KMS-11 (cell line): ENCODE results near the gene KCTD21.
A peak's percentile ranks its signal among the peaks of the same experiment; 100 is the strongest.

Experiments
- H2AFZ ChIP-seq: fragments of 200-600 bp; sonication (generic); 2 replicates; pipeline ENCODE4 v1.6.1; 2016; ENCODE audit warnings: antibody characterized with exemption, mixed run types, low read depth
- H3K27ac ChIP-seq: fragments of 200-600 bp; sonication (generic); 2 replicates; pipeline ENCODE4 v1.6.1; 2016; ENCODE audit warnings: mild to moderate bottlenecking, mixed run types
- H3K27me3 ChIP-seq: fragments of 200-600 bp; sonication (generic); 2 replicates; pipeline ENCODE4 v1.6.1; 2017; ENCODE audit warnings: mild to moderate bottlenecking, low read depth, mixed run types, moderate library complexity; ENCODE audit not compliant: insufficient read depth
- H3K36me3 ChIP-seq: fragments of 200-600 bp; sonication (generic); 2 replicates; pipeline ENCODE4 v1.6.1; 2017; ENCODE audit warnings: mild to moderate bottlenecking, mixed run types; ENCODE audit not compliant: insufficient read depth
- H3K4me1 ChIP-seq: fragments of 200-600 bp; sonication (generic); 2 replicates; pipeline ENCODE4 v1.6.1; 2016; ENCODE audit warnings: mild to moderate bottlenecking, low read depth, mixed run types; ENCODE audit not compliant: poor library complexity, severe bottlenecking
- H3K4me2 ChIP-seq: fragments of 200-600 bp; sonication (generic); 2 replicates; pipeline ENCODE4 v1.7.0; 2016; ENCODE audit warnings: mild to moderate bottlenecking, mixed run types
- H3K4me3 ChIP-seq: fragments of 200-600 bp; sonication (generic); IDR thresholded peaks from 2 replicates; pipeline ENCODE4 v1.6.1; 2017; ENCODE audit warnings: low read depth, low read length, mixed read lengths; ENCODE audit not compliant: insufficient read depth
- H3K79me2 ChIP-seq: fragments of 200-600 bp; sonication (generic); 2 replicates; pipeline ENCODE4 v1.6.1; 2016; ENCODE audit warnings: low read depth, mixed run types; ENCODE audit not compliant: insufficient read depth
- H3K9ac ChIP-seq: fragments of 200-600 bp; sonication (generic); 2 replicates; pipeline ENCODE4 v1.6.1; 2016; ENCODE audit warnings: mild to moderate bottlenecking, mixed run types
- H4K20me1 ChIP-seq: fragments of 200-600 bp; sonication (generic); 2 replicates; pipeline ENCODE4 v1.6.1; 2016; ENCODE audit warnings: mild to moderate bottlenecking, mixed run types; ENCODE audit not compliant: insufficient read depth
- CTCF ChIP-seq: fragments of 200-600 bp; sonication (generic); conservative IDR thresholded peaks from 2 replicates; pipeline ENCODE4 v1.6.1; 2017; ENCODE audit warnings: low read depth, mild to moderate bottlenecking, antibody characterized with exemption, low read length, moderate library complexity, mixed read lengths

The KCTD21 gene

DNA sequence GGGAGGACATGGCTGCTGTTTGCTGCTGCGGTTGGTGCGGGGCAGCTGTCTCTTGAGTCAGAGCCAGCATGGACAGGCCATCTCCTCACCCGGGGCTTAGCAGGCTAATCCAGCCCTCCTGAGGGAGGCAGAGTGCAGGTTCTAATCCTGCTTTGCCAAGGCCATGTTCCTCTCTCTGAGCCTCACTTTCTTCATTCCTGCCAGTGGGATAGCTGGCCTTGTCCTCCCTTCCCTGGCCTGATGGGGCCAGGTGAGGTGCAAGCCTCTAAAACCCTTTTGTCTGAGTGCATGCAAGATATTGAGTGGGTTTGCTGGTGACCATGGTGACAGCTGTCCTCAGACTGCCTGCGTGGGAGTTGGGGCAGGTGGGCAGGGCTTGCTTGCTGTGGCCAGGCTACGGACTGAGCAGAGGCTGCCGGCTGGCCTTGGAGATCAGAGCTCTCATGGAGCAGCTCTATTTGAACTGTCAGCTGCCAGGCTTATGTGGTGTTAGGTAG, 3.8 kb upstream of the KCTD21 start:
- H3K4me2 ChIP-seq, result no peak overlapping the region

DNA sequence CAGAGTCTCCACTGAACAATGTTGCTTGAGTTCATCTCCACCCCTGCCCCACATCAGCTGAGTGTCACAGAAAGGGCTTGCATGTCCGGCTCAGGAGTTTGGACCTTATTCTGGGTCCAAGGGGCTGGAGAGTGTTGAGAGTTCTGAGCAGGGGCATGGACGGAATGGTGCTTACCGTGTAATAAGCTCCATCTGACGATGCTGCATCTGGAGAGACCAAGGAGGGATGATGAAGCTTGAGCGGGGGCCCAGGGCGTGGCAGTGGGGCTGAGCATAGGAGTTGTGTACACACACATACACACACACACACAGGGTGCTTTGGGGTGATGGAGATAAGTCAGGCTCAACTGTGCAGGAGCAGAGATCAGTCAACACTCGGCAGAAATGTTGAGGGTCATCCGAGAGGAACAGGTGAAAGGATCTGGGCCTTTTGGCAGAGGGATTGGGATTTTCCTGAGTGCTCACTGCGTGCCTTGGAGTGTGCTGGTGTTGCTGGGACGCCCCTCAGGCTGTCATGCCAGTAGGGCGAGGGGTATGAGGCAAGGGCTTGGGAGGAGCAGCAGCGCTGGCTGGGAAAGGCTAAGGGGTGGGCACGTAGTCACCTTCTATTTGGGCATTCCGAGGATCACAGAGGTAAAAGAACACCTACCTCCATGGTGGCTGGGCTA, 2.6 kb upstream of the KCTD21 start:
- Histone ChIP-seq H3K4me2 (no peak overlapping the region), H2AFZ (no peak overlapping the region)

More for the DNA sequence above, 3.8 kb upstream of the KCTD21 start:
- H3K79me2 ChIP-seq, result no peaks in the 10 kb centered on the region
- no peak for TF ChIP-seq CTCF
- no peak overlapping the region for H2AFZ ChIP-seq
- no peak overlapping the region for H3K9ac ChIP-seq
- no peak overlapping the region for H3K4me3 ChIP-seq
- H3K27me3 ChIP-seq, result no peaks in the 10 kb centered on the region
- no peaks in the 10 kb centered on the region for H3K36me3 ChIP-seq
- no peak overlapping the region for H3K27ac ChIP-seq
- H4K20me1 ChIP-seq, result no peaks in the 10 kb centered on the region
- peaks cover 19% of the 10 kb centered on the region for H3K4me1 ChIP-seq

GRCh38 chr11:78190374-78190773, 1.9 kb upstream of the KCTD21 start:
- Histone ChIP-seq H3K79me2 (no peaks in the 10 kb centered on the region), H3K36me3 (no peaks in the 10 kb centered on the region), H3K27ac (no peak overlapping the region), H4K20me1 (no peaks in the 10 kb centered on the region), H3K4me1 (peaks cover 19% of the 10 kb centered on the region), H3K27me3 (no peaks in the 10 kb centered on the region), H3K9ac (no peak overlapping the region), H3K4me3 (no peak overlapping the region), H3K4me2 (peak overlapping the region; percentile 83; the same call in 1 of the 2 replicates), H2AFZ (no peak overlapping the region)
- TF ChIP-seq CTCF, result no peak

More for the DNA sequence above, 2.6 kb upstream of the KCTD21 start:
- peaks cover 19% of the 10 kb centered on the region for H3K4me1 ChIP-seq
- TF ChIP-seq CTCF, result no peak
- H3K79me2 ChIP-seq, result no peaks in the 10 kb centered on the region
- no peaks in the 10 kb centered on the region for H3K36me3 ChIP-seq
- no peak overlapping the region for H3K9ac ChIP-seq
- no peak overlapping the region for H3K27ac ChIP-seq
- no peak overlapping the region for H3K4me3 ChIP-seq
- no peaks in the 10 kb centered on the region for H3K27me3 ChIP-seq
- H4K20me1 ChIP-seq, result no peaks in the 10 kb centered on the region

DNA sequence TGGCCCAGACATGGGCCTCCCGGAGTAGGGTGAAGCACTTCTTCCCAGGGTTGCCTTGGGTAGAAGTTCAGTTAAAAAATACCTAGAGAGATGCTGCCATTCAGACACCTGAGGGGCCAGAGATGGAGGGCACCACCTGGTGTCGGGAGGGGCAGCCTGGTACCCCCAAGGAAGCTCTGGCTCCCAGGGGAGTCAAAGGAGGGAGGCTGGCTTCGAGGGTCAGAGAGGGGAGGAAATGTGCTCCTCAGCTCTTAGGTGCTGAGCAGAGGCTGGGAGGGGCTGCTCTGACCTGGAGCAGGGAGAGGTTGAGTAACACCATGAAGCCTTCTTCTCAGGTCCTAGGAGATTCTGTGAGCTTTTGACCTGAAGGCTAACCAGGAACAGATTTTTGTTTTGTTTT, 1.4 kb upstream of the KCTD21 start:
- no peak overlapping the region for H3K27ac ChIP-seq
- H3K9ac ChIP-seq, result no peak overlapping the region
- no peak overlapping the region for H2AFZ ChIP-seq
- no peaks in the 10 kb centered on the region for H4K20me1 ChIP-seq
- H3K36me3 ChIP-seq, result no peaks in the 10 kb centered on the region
- peak overlapping the region; percentile 83; the same call in 1 of the 2 replicates for H3K4me2 ChIP-seq
- no peaks in the 10 kb centered on the region for H3K79me2 ChIP-seq
- no peak for TF ChIP-seq CTCF
- no peaks in the 10 kb centered on the region for H3K27me3 ChIP-seq
- H3K4me3 ChIP-seq, result no peak overlapping the region
- H3K4me1 ChIP-seq, result peaks cover 19% of the 10 kb centered on the region
